ENCODE data around the gene CHD9NB. TPM values are rescaled to one million over a fixed set of nuclear protein-coding genes. Genes with fewer than 3 reads are reported as not detected.

Gene CHD9NB
- 1.1 TPM in 2 replicates for total RNA-seq (2012; rRNA removed)
- 0.94 and 1.2 TPM in 2 replicates for polyA plus RNA-seq (2012; rRNA removed)
- 0.29 and 0.55 TPM in 2 replicates for polyA plus RNA-seq (2012; cell fraction: cytosol; rRNA removed)
- 0.41 and 0.61 TPM in 2 replicates for polyA plus RNA-seq (2012; cell fraction: nucleus; rRNA removed; ENCODE audit: low replicate concordance)
- Bru-seq, nascent RNA: percentile 52 among the genes with signal in this experiment
- BruChase-seq, experiment 1, labeled RNA remaining after a 6-hour chase: percentile 70 among the genes with signal in this experiment
- percentile 52 among the genes with signal in this experiment for BruChase-seq, experiment 2, labeled RNA remaining after a 2-hour chase
- long read RNA-seq, partial matches to known transcripts: 1 of 3 reads
- long read RNA-seq, other reads (novel, unspliced or antisense): 2 of 3 reads

- Histone ChIP-seq H4K91ac (ENCODE audit: insufficient read depth, low read depth, low read length) (peak within 1 kb of the TSS; percentile 92), H2BK15ac (ENCODE audit: low read depth, low read length) (peak within 1 kb of the TSS; percentile 85; the same call in 2 of the 3 replicates), H3K9ac (ENCODE audit: low read depth, low read length) (peak within 1 kb of the TSS; percentile 56), H3K23ac (ENCODE audit: low read depth, low read length) (peak within 1 kb of the TSS; percentile 91), H3K4me2 (ENCODE audit: low read depth, low read length) (peak within 1 kb of the TSS; percentile 87), H4K20me1 (ENCODE audit: insufficient read depth, low read length) (no peaks in the 10 kb centered on the region), H3K14ac (replicated peaks; ENCODE audit: low read depth, low read length) (peak within 1 kb of the TSS; percentile 94), H3K9me1 (ENCODE audit: insufficient read depth, low read length) (peaks cover 11% of the 10 kb centered on the region), H2AFZ (replicated peaks; ENCODE audit: low read length, poor library complexity) (peak within 1 kb of the TSS; percentile 91), H4K5ac (ENCODE audit: low read depth, low read length) (peak within 1 kb of the TSS; percentile 94), H3K79me1 (ENCODE audit: low read depth in 1 of 2, low read length in 2 of 2) (peaks cover 11 to 47% of the 10 kb centered on the region in 2 experiments), H3K56ac (ENCODE audit: extremely low read depth, insufficient read depth, low read length) (peak within 1 kb of the TSS; percentile 70), H3K4me1 (ENCODE audit: control insufficient read depth, insufficient read depth, low read length) (peaks cover 20% of the 10 kb centered on the region), H3K4me3 (ENCODE audit: insufficient read depth, low read depth, low read length) (peak within 1 kb of the TSS; percentile 37), H2BK5ac (ENCODE audit: low read depth, low read length, poor library complexity, severe bottlenecking) (peak within 1 kb of the TSS; percentile 97), H3K9me3 (ENCODE audit: control insufficient read depth, insufficient read depth, low read length) (no peaks in the 10 kb centered on the region), H3K27ac (ENCODE audit: insufficient read depth, low read length) (peak within 1 kb of the TSS; percentile 94), H2AK5ac (ENCODE audit: low read depth, low read length) (peak within 1 kb of the TSS; percentile 98), H3K36me3 (ENCODE audit: control insufficient read depth, insufficient read depth, low read length) (no peaks in the 10 kb centered on the region; the same call in 1 of the 2 replicates), H2BK120ac (ENCODE audit: low read depth, low read length) (peak within 1 kb of the TSS; percentile 84), H3K4ac (ENCODE audit: low read depth, low read length) (peak within 1 kb of the TSS; percentile 96), H2BK20ac (ENCODE audit: low read depth, low read length) (peak within 1 kb of the TSS; percentile 68), H2AK9ac (replicated peaks; ENCODE audit: low read depth, low read length, poor library complexity) (peak within 1 kb of the TSS; percentile 96), H3K27me3 (ENCODE audit: control insufficient read depth, insufficient read depth, low read length) (no peaks in the 10 kb centered on the region), H4K8ac (ENCODE audit: low read depth in 2 of 2, low read length in 2 of 2) (peak within 1 kb of the TSS; percentile 65 to 92), H3K18ac (ENCODE audit: low read depth, low read length) (peak within 1 kb of the TSS; percentile 87)
- no TSS peak for BruUV-seq (replicated peaks)
- peak; percentile 86 for DNase-seq
- ChIA-PET CTCF (interaction anchor here (0.8 to 3.0 kb wide), 3 partner anchors 25 to 151 kb away, joined by 3 to 17 read pairs (median 3); no protein-coding TSS in a partner anchor), POLR2A (ENCODE audit: unreplicated experiment) (interaction anchor here (0.6 to 0.7 kb wide), 3 partner anchors 13 to 383 kb away, joined by 3 to 5 read pairs (median 5); no protein-coding TSS in a partner anchor)
- intact Hi-C loops (cut with micrococcal nuclease): loop anchor here (5.0 kb wide), 1 partner anchor 169 kb away; no protein-coding TSS in a partner anchor
- peak; percentile 50 for ATAC-seq (ENCODE audit: low read depth)
- WGBS, 2 experiments (ENCODE audit: extremely low coverage in 2 of 2, insufficient read length in 1 of 2): no CpG with 5 or more reads among the region's 2 CpGs
- dilution Hi-C loops (cut with HindIII; ENCODE audit: low sequenced_read_pairs, unreplicated experiment): no loop called here
- in situ Hi-C loops (cut with MboI; ENCODE audit: low sequenced_read_pairs): loop anchor here (10.0 to 25.0 kb wide), 4 partner anchors 102 to 1166 kb away; partner anchors contain the start of gene RBL2
- TF ChIP-seq, protein P1, sequence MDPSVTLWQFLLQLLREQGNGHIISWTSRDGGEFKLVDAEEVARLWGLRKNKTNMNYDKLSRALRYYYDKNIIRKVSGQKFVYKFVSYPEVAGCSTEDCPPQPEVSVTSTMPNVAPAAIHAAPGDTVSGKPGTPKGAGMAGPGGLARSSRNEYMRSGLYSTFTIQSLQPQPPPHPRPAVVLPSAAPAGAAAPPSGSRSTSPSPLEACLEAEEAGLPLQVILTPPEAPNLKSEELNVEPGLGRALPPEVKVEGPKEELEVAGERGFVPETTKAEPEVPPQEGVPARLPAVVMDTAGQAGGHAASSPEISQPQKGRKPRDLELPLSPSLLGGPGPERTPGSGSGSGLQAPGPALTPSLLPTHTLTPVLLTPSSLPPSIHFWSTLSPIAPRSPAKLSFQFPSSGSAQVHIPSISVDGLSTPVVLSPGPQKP (IDR thresholded peaks at IDR 0.05; ENCODE audit: borderline replicate concordance, low read depth, low read length): no peak
- 0 out of 2 replicates have a peak, but pooled peaks have one; percentile 28 for TF ChIP-seq NFE2L2 (IDR thresholded peaks at IDR 0.05; ENCODE audit: low read depth, low read length)
- no peak for TF ChIP-seq RFX5 (IDR thresholded peaks at IDR 0.05; ENCODE audit: low read depth, low read length)
- no peak for TF ChIP-seq MAFK (IDR thresholded peaks at IDR 0.05; ENCODE audit: low read depth, low read length)
- no peak for TF ChIP-seq CHD1 (IDR thresholded peaks at IDR 0.05; ENCODE audit: low read depth, low read length)
- peak; percentile 54; the same call in 1 of the 2 replicates for TF ChIP-seq MXI1 (IDR thresholded peaks at IDR 0.05; ENCODE audit: borderline replicate concordance, low read depth, low read length)
- no peak for TF ChIP-seq SMC3 (IDR thresholded peaks at IDR 0.05; ENCODE audit: low read depth, low read length)
- no peak for TF ChIP-seq RAD21 (IDR thresholded peaks at IDR 0.05; ENCODE audit: low read length)
- peak; percentile 92 for TF ChIP-seq CEBPB (IDR thresholded peaks at IDR 0.05; ENCODE audit: low read depth, low read length)
- TF ChIP-seq RCOR1 (IDR thresholded peaks at IDR 0.05; ENCODE audit: insufficient replicate concordance, low read length): no peak
- no peak for TF ChIP-seq CTCF (conservative IDR thresholded peaks at IDR 0.05; ENCODE audit: low read depth, low read length)
These were observed at the start of gene CHD9NB for GRCh38 chr16:53052519-53053501. Gene CHD9NB, minus strand, starts transcription at chr16:53052897. Its CDS starts 8,739 bp downstream, at chr16:53044158.

Data from IMR-90 (cell line).